Germinal center (tissue), 1 donor: ENCODE results near the gene NCAPD3.
"Not testable (repeated sequence)": the region's sequence is repeated elsewhere in the genome, so short reads cannot be mapped to it uniquely, and the experiment has no call there.

Experiments
- DNase-seq: peaks from one replicate; pipeline ENCODE4 v3.0.0; 2012; ENCODE audit warnings: mixed read lengths, low spot score

The NCAPD3 gene

GRCh38 chr11:134132808-134133207 is 91.0 kb downstream of the NCAPD3 start:
- DNase-seq, result no peak

GRCh38 chr11:134131628-134132244 is 92.0 kb downstream of the NCAPD3 start:
- no peak for DNase-seq

GRCh38 chr11:134126217-134126822 is 97.4 kb downstream of the NCAPD3 start:
- DNase-seq, result no peak

- no peak for DNase-seq
Observed at GRCh38 chr11:134125507-134125906, 98.3 kb downstream of the NCAPD3 start.

- DNase-seq, result no peak
Observed at GRCh38 chr11:134124660-134125451, 98.9 kb downstream of the NCAPD3 start.

- no peak for DNase-seq
Observed at GRCh38 chr11:134120921-134121526, 102.7 kb downstream of the NCAPD3 start.

GRCh38 chr11:134120143-134120850 is 103.5 kb downstream of the NCAPD3 start:
- DNase-seq, result no peak

GRCh38 chr11:134119094-134119493 is 104.7 kb downstream of the NCAPD3 start:
- DNase-seq, result no peak

- DNase-seq, result no peak
Observed at GRCh38 chr11:134118006-134118405, 105.8 kb downstream of the NCAPD3 start.

GRCh38 chr11:134116210-134116609 is 107.6 kb downstream of the NCAPD3 start:
- DNase-seq, result no peak

GRCh38 chr11:134113787-134114186 is 110.0 kb downstream of the NCAPD3 start:
- not testable (repeated sequence) for DNase-seq

- no peak for DNase-seq
Observed at GRCh38 chr11:134110252-134110815, 113.4 kb downstream of the NCAPD3 start.
